Activated CD4-positive, alpha-beta T cell treated with anti-CD3 and anti-CD28 coated beads, Interleukin-2, Interleukin-6, amounts not matched to agents 100 ng/mL and 50 ng/mL, durations not matched to agents 16 hours and 8 hours (primary cell): ENCODE results near the gene AAK1.
"Not testable (repeated sequence)": the region's sequence is repeated elsewhere in the genome, so short reads cannot be mapped to it uniquely, and the experiment has no call there.

Experiments
- DNase-seq: peaks from one replicate; pipeline ENCODE4 v3.0.0-alpha.2; 2020

Gene AAK1

GRCh38 chr2:69659349-69659748, 15.8 kb upstream of the AAK1 start:
- no peak for DNase-seq

GRCh38 chr2:69652206-69652605, 8.7 kb upstream of the AAK1 start:
- peak; percentile 41 for DNase-seq

GRCh38 chr2:69647196-69647595, 3.7 kb upstream of the AAK1 start:
- not testable (repeated sequence) for DNase-seq

GRCh38 chr2:69646714-69647113, 3.2 kb upstream of the AAK1 start:
- peak; percentile 36 for DNase-seq

- DNase-seq: peak; percentile 38
Measured at GRCh38 chr2:69645921-69646320, 2.4 kb upstream of the AAK1 start.

GRCh38 chr2:69645031-69645431, 1.5 kb upstream of the AAK1 start:
- DNase-seq: peak; percentile 66

GRCh38 chr2:69644506-69644979, 1.0 kb upstream of the AAK1 start:
- peak; percentile 91 for DNase-seq

- peak; percentile 68 for DNase-seq
Measured at GRCh38 chr2:69642709-69643601, 584 bp downstream of the AAK1 start.

GRCh38 chr2:69641887-69642708, 1.4 kb downstream of the AAK1 start:
- no peak for DNase-seq

GRCh38 chr2:69641471-69641870, 2.1 kb downstream of the AAK1 start:
- no peak for DNase-seq

GRCh38 chr2:69639266-69639665, 4.3 kb downstream of the AAK1 start:
- no peak for DNase-seq

- no peak for DNase-seq
Measured at GRCh38 chr2:69638630-69639029, 4.9 kb downstream of the AAK1 start.

- DNase-seq: no peak
Measured at GRCh38 chr2:69637923-69638322, 5.6 kb downstream of the AAK1 start.

- DNase-seq: no peak
Measured at GRCh38 chr2:69636395-69636794, 7.1 kb downstream of the AAK1 start.

GRCh38 chr2:69635432-69635831, 8.1 kb downstream of the AAK1 start:
- no peak for DNase-seq

- no peak for DNase-seq
Measured at GRCh38 chr2:69634196-69634821, 9.2 kb downstream of the AAK1 start.

GRCh38 chr2:69631402-69631801, 12.1 kb downstream of the AAK1 start:
- no peak for DNase-seq

GRCh38 chr2:69629921-69630608, 13.5 kb downstream of the AAK1 start:
- no peak for DNase-seq

- DNase-seq: no peak
Measured at GRCh38 chr2:69628325-69629021, 15.1 kb downstream of the AAK1 start.

- no peak for DNase-seq
Measured at GRCh38 chr2:69625078-69625795, 18.3 kb downstream of the AAK1 start.

GRCh38 chr2:69624611-69625010, 18.9 kb downstream of the AAK1 start:
- DNase-seq: no peak
